NB4 (cell line): ENCODE data around the gene TNFRSF6B.

Experiments
- DNase-seq: peaks from one replicate; pipeline ENCODE4 v3.0.0; 2010; ENCODE audit warnings: low read depth
- H3K4me3 ChIP-seq: one replicate; pipeline ENCODE4 v1.5.1; 2011; ENCODE audit warnings: mild to moderate bottlenecking, low read depth, low read length, moderate library complexity
- MYC ChIP-seq: IDR thresholded peaks from 2 replicates; pipeline ENCODE4 v1.6.1; 2011; ENCODE audit warnings: low read depth, low read length
- POLR2A ChIP-seq: IDR thresholded peaks from 2 replicates; pipeline ENCODE4 v1.6.1; 2011; ENCODE audit warnings: mild to moderate bottlenecking; ENCODE audit not compliant: insufficient read length; ENCODE audit errors: extremely low read depth
- TF ChIP-seq, protein P1 (sequence below): IDR thresholded peaks from one replicate; pipeline ENCODE4 v1.5.1; 2012; ENCODE audit warnings: low read depth, low read length
- TF ChIP-seq, protein P2 (sequence below): IDR thresholded peaks from 2 replicates; pipeline ENCODE4 v1.6.1; 2011; ENCODE audit warnings: low read depth, low read length

TNFRSF6B gene

DNA sequence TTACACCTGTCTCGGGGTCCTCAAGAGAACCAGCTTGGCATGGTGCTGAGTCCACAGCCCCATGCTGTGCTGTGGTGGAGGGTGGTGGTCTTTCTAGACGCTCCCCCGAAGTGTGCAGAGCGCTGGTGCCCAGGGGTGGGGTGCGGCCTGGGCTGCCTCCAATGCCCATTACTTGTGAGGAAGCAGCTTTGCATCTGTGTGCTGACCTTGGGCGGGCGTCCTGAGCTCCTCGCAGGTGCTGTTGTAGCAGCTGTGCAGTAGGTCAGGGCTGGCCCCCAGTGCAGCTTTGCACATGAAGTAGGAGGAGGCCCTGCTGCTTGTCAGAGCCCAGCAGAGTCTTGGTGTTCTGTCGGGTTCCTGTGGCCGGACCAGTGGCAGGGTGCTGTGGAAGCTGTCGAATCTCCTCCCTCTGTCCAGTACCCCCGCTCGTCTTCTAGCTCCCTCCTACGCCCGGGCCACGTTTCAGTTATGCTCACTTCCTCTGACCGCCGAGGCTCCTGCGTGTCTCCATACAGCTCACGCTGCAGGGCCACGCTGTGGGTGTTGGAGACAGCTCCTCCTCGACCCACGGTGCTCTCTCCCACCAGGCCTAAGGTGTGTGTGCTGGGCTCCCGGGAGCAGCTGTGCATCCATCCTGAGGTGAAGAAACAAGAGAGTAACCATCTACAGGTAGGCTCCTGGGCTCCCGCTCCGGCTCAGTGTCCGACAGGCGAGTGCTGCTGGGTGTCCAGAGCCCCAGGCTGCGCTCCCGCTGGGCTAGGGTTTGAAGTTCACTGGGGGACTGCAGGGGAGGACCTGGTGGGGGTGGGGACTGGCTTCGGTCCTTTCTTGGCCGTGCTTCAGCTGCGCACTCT is 34.3 kb upstream of the TNFRSF6B start:
- no peak for DNase-seq
- TF ChIP-seq POLR2A (no peak), MYC (no peak)
- TF ChIP-seq, protein P1, sequence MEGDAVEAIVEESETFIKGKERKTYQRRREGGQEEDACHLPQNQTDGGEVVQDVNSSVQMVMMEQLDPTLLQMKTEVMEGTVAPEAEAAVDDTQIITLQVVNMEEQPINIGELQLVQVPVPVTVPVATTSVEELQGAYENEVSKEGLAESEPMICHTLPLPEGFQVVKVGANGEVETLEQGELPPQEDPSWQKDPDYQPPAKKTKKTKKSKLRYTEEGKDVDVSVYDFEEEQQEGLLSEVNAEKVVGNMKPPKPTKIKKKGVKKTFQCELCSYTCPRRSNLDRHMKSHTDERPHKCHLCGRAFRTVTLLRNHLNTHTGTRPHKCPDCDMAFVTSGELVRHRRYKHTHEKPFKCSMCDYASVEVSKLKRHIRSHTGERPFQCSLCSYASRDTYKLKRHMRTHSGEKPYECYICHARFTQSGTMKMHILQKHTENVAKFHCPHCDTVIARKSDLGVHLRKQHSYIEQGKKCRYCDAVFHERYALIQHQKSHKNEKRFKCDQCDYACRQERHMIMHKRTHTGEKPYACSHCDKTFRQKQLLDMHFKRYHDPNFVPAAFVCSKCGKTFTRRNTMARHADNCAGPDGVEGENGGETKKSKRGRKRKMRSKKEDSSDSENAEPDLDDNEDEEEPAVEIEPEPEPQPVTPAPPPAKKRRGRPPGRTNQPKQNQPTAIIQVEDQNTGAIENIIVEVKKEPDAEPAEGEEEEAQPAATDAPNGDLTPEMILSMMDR, result no peak
- TF ChIP-seq, protein P2, sequence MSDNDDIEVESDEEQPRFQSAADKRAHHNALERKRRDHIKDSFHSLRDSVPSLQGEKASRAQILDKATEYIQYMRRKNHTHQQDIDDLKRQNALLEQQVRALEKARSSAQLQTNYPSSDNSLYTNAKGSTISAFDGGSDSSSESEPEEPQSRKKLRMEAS, result no peak
- H3K4me3 ChIP-seq, result no peak overlapping the region

DNA sequence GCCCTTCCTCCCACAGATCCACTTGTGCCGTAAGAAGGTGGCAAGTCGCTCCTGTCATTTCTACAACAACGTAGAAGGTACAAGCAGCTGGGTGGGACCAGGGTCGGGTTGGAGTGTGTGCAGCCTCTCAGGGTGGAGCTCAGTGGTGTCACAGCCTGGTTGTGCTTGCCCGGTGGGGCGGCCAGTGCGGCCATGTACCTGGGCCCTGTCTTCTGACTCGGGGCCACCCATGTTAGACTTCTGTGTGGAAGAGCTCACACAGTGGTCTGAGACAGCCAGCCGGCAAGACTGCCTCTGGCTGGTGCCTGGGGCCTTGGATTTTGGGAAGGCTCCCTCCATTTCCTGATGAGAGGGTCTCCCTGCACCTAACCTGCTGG is 33.7 kb upstream of the TNFRSF6B start:
- no peak overlapping the region for H3K4me3 ChIP-seq
- DNase-seq, result no peak
- TF ChIP-seq, protein P2, result no peak

DNA sequence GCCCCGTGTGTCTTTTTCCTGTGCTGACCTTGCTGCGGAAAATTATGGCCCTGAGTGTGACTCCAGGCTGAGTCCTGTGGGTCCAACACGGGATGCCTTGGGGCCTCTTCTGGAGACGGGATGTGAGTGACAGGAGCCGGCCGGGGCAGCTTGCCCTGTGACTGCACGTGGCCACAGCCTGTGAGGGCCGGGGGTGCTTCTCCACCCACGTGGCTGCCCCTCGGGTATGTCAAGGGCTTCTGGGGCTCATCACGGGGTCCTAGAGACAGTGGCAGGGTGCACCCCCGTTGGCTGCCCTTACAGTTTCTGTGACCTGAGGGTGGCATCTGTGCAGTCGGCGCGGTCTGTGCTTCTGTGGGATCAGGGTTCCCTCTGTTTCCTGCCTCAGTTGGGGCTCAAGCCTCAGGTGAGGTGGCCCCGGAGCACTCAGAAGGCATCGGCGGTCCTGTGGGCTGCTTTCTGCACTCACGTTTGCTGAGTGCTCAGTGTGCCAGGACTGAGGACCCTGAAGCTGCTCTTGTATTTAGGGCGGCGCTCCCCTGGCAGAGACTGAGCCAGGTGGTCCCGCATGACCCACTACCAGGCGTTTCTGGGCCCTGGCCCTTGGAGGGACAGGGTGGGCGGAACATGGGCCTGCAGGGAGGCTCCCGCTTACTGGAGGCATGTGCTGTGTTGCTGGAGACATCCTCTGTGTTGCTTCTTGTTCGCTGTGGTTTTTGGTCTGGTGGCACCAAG is 33.0 kb upstream of the TNFRSF6B start:
- no peak for DNase-seq
- no peak for TF ChIP-seq MYC
- TF ChIP-seq, protein P1, result no peak
- no peak for TF ChIP-seq POLR2A
- TF ChIP-seq, protein P2, result no peak
- no peak overlapping the region for H3K4me3 ChIP-seq

DNA sequence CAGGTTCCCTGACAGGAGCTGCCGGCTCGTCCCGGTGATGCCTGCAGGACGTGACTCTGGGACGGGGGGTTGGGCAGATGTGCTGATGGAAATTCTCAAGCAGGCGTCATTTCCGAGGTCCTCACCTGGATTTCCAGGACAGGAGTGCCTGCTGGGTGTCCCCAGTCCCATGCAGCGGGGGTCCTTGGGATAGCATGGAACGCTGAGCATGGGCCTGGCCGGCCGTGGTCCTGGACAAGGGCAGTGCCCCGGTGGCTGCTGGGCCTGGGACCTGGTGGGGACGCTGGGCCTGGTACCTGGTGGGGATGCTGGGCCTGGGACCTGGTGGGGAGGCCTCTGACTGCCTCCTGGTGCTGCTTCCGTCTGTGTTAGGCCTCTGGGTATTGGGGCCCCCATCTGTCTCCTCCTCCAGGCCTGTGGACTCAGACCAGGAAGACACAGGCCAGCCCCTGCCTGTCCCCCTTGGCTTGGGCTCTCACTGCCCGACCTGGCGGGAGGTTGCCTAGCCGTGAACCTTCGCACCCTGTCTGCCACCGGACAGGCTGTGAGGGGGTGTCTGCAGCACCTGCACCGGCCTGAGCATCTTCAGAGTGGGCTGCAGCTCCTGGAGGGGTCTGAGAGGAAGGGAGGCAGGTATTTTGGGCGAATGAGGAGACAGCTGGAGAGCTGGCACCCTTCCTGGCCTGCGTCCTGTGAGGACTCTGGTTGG is 32.2 kb upstream of the TNFRSF6B start:
- TF ChIP-seq POLR2A (no peak), MYC (no peak)
- TF ChIP-seq, protein P1, result no peak
- TF ChIP-seq, protein P2, result no peak
- DNase-seq, result no peak
- H3K4me3 ChIP-seq, result no peak overlapping the region

DNA sequence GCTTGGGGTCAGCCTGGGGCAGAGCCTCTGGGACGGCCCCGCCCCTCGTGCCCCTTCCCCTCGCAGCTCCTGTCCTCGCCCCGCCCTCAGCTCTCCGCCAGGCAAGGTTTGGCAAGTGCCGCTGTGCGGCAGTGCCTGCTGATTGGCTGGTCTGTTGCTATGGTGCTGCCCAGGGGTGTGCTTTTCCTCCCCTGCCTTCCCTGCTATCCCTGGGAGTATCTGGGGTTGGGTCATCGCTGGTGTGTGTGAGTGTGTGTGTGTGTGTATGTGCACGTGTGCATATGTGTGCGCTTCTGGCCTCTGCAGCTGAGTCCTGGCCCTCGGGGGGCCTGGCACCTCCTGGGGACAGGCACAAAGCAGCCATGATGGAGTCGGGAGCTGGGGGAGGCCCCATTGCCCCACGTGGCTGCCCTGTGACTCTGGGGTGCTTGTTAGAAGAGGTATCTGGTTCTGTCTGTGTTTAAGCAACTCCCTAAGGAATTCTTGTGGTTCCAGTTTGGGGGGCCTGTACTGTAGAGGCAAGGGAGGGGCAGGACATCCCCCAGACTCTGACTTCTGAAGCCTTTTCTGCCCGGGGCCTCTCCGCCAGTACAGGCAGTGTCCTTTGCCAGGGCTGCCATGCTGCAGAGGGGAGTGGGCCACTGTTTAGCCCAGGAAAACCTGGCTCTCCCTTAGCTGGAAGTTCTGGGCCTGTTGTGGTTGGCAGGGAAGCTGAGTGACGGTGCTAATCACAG is 31.4 kb upstream of the TNFRSF6B start:
- no peak for DNase-seq
- no peak overlapping the region for H3K4me3 ChIP-seq

More for the DNA sequence above, 31.4 kb upstream of the TNFRSF6B start:
- TF ChIP-seq, protein P1, result no peak
- TF ChIP-seq POLR2A (no peak), MYC (no peak)
- TF ChIP-seq, protein P2, result no peak
